K562 (cell line): Measurements from ENCODE around the gene C1orf21. TPM values are rescaled to one million over a fixed set of nuclear protein-coding genes. Genes with fewer than 3 reads are reported as not detected.

Experiments
- ATAC-seq: fragments of 200-7000 bp; cut with Tn5 transposase; 3 replicates; pipeline ENCODE4 v1.9.1; 2020; ENCODE audit warnings: moderate library complexity
- BruUV-seq: library from RNA; stranded (reverse); fragments of 400-500 nt; replicated peaks from 2 replicates; lab custom pipeline; 2021; lab: Mats Ljungman, UMichigan
- CTCF ChIA-PET: fragments of 300-600 bp; formaldehyde crosslinking; extraction: SDS; loops from one replicate; lab custom pipeline; 2021; ENCODE audit warnings: low intra/inter-chr PET ratio; lab: Yijun Ruan, JAX
- POLR2A ChIA-PET: fragments of 300-600, 350-650 bp; sonication (Branson Sonifier 250); formaldehyde crosslinking; extraction: SDS; loops from one replicate; lab custom pipeline; 2021; ENCODE audit warnings: antibody characterized with exemption, inconsistent platforms; lab: Yijun Ruan, JAX
- DNase-seq, 4 experiments: peaks; one replicate each; pipeline versions ENCODE4 v3.0.0 to v3.0.0-alpha.2; 2011 to 2018; ENCODE audit warnings: low spot score in 3 of 4, mixed read lengths in 3 of 4; ENCODE audit errors: extremely low read depth in 1 of 4
- FAIRE-seq: peaks from 2 replicates; lab custom pipeline; 2011; peaks lifted over from hg19 to GRCh38; lab: Jason Lieb, UNC
- H2AFZ ChIP-seq: 2 replicates; pipeline ENCODE4 v1.6.0; 2011; ENCODE audit warnings: low read depth, low read length, control low read depth, inconsistent platforms
- H3K27ac ChIP-seq: fragments of 200-600 bp; 3 replicates; pipeline ENCODE4 v1.8.0; 2011; ENCODE audit warnings: low read depth, mild to moderate bottlenecking, control low read depth, inconsistent platforms, low read length, moderate library complexity, mixed read lengths; ENCODE audit errors: extremely low read depth
- H3K27me3 ChIP-seq, 2 experiments: fragments of 300-600 bp in 1 of 2; 2 replicates in 1 of 2; 3 replicates in 1 of 2; pipeline versions ENCODE4 v1.6.0 to v1.8.0; 2011; ENCODE audit warnings: inconsistent platforms in 2 of 2, low read length in 2 of 2, mild to moderate bottlenecking in 1 of 2, mixed read lengths in 1 of 2, moderate library complexity in 1 of 2; ENCODE audit not compliant: control insufficient read depth in 2 of 2, insufficient read depth in 2 of 2
- H3K36me3 ChIP-seq: fragments of 300-600 bp; 3 replicates; pipeline ENCODE4 v1.8.0; 2011; ENCODE audit warnings: mild to moderate bottlenecking, low read length, inconsistent platforms; ENCODE audit not compliant: control insufficient read depth, insufficient read depth
- H3K4me1 ChIP-seq, 2 experiments: fragments of 200-600 bp in 1 of 2; replicated peaks in 1 of 2; 2 replicates in 1 of 2; 3 replicates in 1 of 2; pipeline versions ENCODE4 v1.5.1 to v1.8.0; 2011; ENCODE audit warnings: inconsistent platforms in 2 of 2, low read length in 2 of 2, mild to moderate bottlenecking in 1 of 2, mixed read lengths in 1 of 2, moderate library complexity in 1 of 2; ENCODE audit not compliant: control insufficient read depth in 2 of 2, insufficient read depth in 2 of 2
- H3K4me2 ChIP-seq: 2 replicates; pipeline ENCODE4 v1.6.1; 2011; ENCODE audit warnings: low read length, control low read depth, inconsistent platforms, mixed read lengths; ENCODE audit not compliant: insufficient read depth
- H3K4me3 ChIP-seq: fragments of 200-600 bp; sonication (generic), shearing (Covaris generic); 2 replicates; pipeline ENCODE4 v1.5.1; 2016; ENCODE audit warnings: control low read depth, inconsistent platforms
- H3K79me2 ChIP-seq: fragments of 200-600 bp; 3 replicates; pipeline ENCODE4 v1.8.0; 2011; ENCODE audit warnings: low read length, inconsistent platforms; ENCODE audit not compliant: control insufficient read depth, insufficient read depth
- H3K9ac ChIP-seq, 2 experiments: 2 replicates each; pipeline versions ENCODE4 v1.6.0 to v1.6.1; 2011; ENCODE audit warnings: low read depth in 2 of 2, low read length in 2 of 2, control low read depth in 1 of 2, inconsistent platforms in 1 of 2, mild to moderate bottlenecking in 1 of 2, mixed read lengths in 1 of 2; ENCODE audit not compliant: insufficient read depth in 1 of 2
- H3K9me1 ChIP-seq: one replicate; pipeline ENCODE4 v1.6.0; 2011; ENCODE audit warnings: inconsistent platforms, mild to moderate bottlenecking, low read length, moderate library complexity; ENCODE audit not compliant: control insufficient read depth, insufficient read depth
- H3K9me3 ChIP-seq: replicated peaks from 2 replicates; pipeline ENCODE4 v1.5.1; 2011; ENCODE audit warnings: low read depth, low read length, inconsistent platforms; ENCODE audit not compliant: control insufficient read depth, insufficient read depth
- H4K20me1 ChIP-seq: replicated peaks from 2 replicates; pipeline ENCODE4 v1.6.1; 2011; ENCODE audit warnings: low read length, inconsistent platforms, mixed read lengths; ENCODE audit not compliant: control insufficient read depth, insufficient read depth
- CEBPG ChIP-seq, 3 experiments: fragments of 200-800 bp in 1 of 3; sonication (Bioruptor generic) in 1 of 3; sonication (generic) in 1 of 3; formaldehyde crosslinking in 1 of 3; IDR thresholded peaks in 2 of 3; conservative IDR thresholded peaks in 1 of 3; 2 replicates each; pipeline versions ENCODE4 v1.6.1 to v1.8.0; 2016 to 2022; ENCODE audit warnings: missing compliant biosample characterization in 2 of 3, missing genetic modification characterization in 2 of 3, mild to moderate bottlenecking in 1 of 3, missing genetic modification reagents in 1 of 3
- CHAMP1 ChIP-seq: fragments of 450-650 bp; IDR thresholded peaks from 2 replicates; pipeline ENCODE4 v1.6.1; 2016; ENCODE audit warnings: mild to moderate bottlenecking
- FUS ChIP-seq: fragments of 200-400 bp; formaldehyde crosslinking; optimal IDR thresholded peaks from 2 replicates; pipeline ENCODE3; 2017; ENCODE audit warnings: low read depth, low read length
- NCOA1 ChIP-seq: fragments of 450-650 bp; IDR thresholded peaks from 2 replicates; pipeline ENCODE4 v1.6.1; 2016; ENCODE audit warnings: low read depth
- THRA ChIP-seq: fragments of 450-650 bp; IDR thresholded peaks from 2 replicates; pipeline ENCODE4 v1.6.1; 2017; ENCODE audit warnings: mild to moderate bottlenecking, moderate library complexity
- ZKSCAN3 ChIP-seq: fragments of 250-450 bp; sonication (Bioruptor Pico); IDR thresholded peaks from 2 replicates; pipeline ENCODE4 v1.4.0; 2020
- ZKSCAN8 ChIP-seq: fragments of 200-800 bp; sonication (Bioruptor generic); IDR thresholded peaks from 2 replicates; pipeline ENCODE4 v1.6.1; 2016; ENCODE audit warnings: missing genetic modification characterization, missing compliant biosample characterization
- ZNF785 ChIP-seq: fragments of 250-450 bp; sonication (Bioruptor Pico); IDR thresholded peaks from 2 replicates; pipeline ENCODE4 v1.4.0; 2020; ENCODE audit warnings: mild to moderate bottlenecking
- WGBS: fragments of 100-300 bp; shearing (Covaris generic); methylation state at CpG from one replicate; pipeline ENCODE4 v1.1.6; 2016; ENCODE audit warnings: low coverage, mixed read lengths; ENCODE audit not compliant: insufficient coverage; ENCODE audit errors: missing lambda C conversion rate; 5-methylcytosine and 5-hydroxymethylcytosine counted together
- in situ Hi-C: fragments of 300-500 bp; cut with MboI; formaldehyde crosslinking; loops from 4 replicates; pipeline ENCODE4 v1.15.0; 2018; ENCODE audit warnings: inconsistent platforms, mixed read lengths
- intact Hi-C: fragments of 100-400 bp; cut with micrococcal nuclease; formaldehyde crosslinking; loops from 2 replicates; pipeline ENCODE4 v1.14.2; 2022
- polyA plus RNA-seq, 8 experiments: library from polyadenylated mRNA; depleted of rRNA in 4 of 8; stranded (reverse) in 5 of 8; unstranded in 3 of 8; fragments of >200 nt; fragmentation: Nextera tagmentation in 2 of 8; fragmentation: Illumina TruSeq in 1 of 8; extraction: Ambion mirVana in 2 of 8; extraction: Trizol in 1 of 8; gene quantifications; 2 replicates each; pipeline versions ENCODE4 v1.2.1 to v1.2.3, GENCODE V29; 2011 to 2014; ENCODE audit warnings: inconsistent platforms in 1 of 8, missing spikeins in 1 of 8
- total RNA-seq, 7 experiments: library from RNA; depleted of rRNA in 6 of 7; stranded (reverse); fragments of >200 nt in 6 of 7; fragmentation: Illumina TruSeq in 2 of 7; extraction: Trizol in 2 of 7; gene quantifications; 2 replicates each; pipeline versions ENCODE4 v1.2.1 to v1.2.3, GENCODE V29; 2011 to 2021; ENCODE audit warnings: low replicate concordance in 1 of 7
- TF ChIP-seq, protein P1 (sequence below): fragments of 450-650 bp; IDR thresholded peaks from 2 replicates; pipeline ENCODE4 v1.6.1; 2016

Gene C1orf21
- total and polyA plus RNA-seq, 9 of the 15 experiments (the other 6 are each of a cell fraction or from before 2014, with no cell fraction given) = under 0.01 to 0.31 (median 0.07) TPM

DNA sequence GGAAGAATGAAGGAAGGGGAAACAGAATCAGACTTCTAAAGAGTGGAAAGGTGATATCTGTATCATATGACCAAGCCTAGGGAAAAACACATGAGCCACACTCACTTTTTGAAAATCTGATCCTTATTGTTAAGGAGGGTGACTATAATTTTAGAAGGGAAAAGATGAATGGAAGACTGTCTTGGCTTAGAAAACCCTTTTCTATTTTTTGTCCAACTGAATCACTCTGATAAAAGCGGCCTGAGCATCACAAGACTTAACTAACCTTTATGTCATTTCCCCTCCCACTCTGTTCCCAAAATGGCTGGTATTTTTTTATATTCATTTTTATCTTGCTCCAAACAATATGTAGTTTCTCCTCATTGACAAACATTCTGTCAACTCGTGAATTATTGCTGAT lies 169.8 kb downstream of the C1orf21 start:
- in situ Hi-C loops = no loop called here
- CTCF ChIA-PET = no interaction called here
- WGBS = 0% methylated on average over 2 of the region's 2 CpGs
- no peak overlapping the region for H3K4me3 ChIP-seq
- no peaks in the 10 kb centered on the region for H4K20me1 ChIP-seq
- POLR2A ChIA-PET = interaction anchor here (0.6 kb wide), 1 partner anchor 417 kb away, joined by 3 read pairs; the partner anchor contains the start of gene NIBAN1
- H2AFZ ChIP-seq = no peak overlapping the region
- FAIRE-seq = no peak
- H3K79me2 ChIP-seq = no peaks in the 10 kb centered on the region
- H3K4me2 ChIP-seq = no peak overlapping the region
- H3K9me1 ChIP-seq = no peaks in the 10 kb centered on the region
- TF ChIP-seq FUS (no peak), ZKSCAN8 (no peak), CEBPG (CRISPR knock-in tag; IDR thresholded peaks at IDR 0.05) (no peak), CEBPG (tag; conservative IDR thresholded peaks at IDR 0.05 in 1 of 2, IDR thresholded peaks at IDR 0.05 in 1 of 2) (no peak), NCOA1 (no peak), ZKSCAN3 (CRISPR knock-in tag) (no peak), CHAMP1 (no peak), ZNF785 (CRISPR knock-in tag) (no peak), THRA (no peak)
- TF ChIP-seq, protein P1, sequence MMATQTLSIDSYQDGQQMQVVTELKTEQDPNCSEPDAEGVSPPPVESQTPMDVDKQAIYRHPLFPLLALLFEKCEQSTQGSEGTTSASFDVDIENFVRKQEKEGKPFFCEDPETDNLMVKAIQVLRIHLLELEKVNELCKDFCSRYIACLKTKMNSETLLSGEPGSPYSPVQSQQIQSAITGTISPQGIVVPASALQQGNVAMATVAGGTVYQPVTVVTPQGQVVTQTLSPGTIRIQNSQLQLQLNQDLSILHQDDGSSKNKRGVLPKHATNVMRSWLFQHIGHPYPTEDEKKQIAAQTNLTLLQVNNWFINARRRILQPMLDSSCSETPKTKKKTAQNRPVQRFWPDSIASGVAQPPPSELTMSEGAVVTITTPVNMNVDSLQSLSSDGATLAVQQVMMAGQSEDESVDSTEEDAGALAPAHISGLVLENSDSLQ = no peak
- no peaks in the 10 kb centered on the region for H3K36me3 ChIP-seq
- ATAC-seq = no peak
- H3K27me3 ChIP-seq = no peaks in the 10 kb centered on the region
- no peaks in the 10 kb centered on the region for H3K9me3 ChIP-seq
- BruUV-seq = no TSS peak
- intact Hi-C loops = no loop called here
- DNase-seq = no peak
- H3K9ac ChIP-seq = no peak overlapping the region
- no peaks in the 10 kb centered on the region for H3K4me1 ChIP-seq
- H3K27ac ChIP-seq = no peak overlapping the region
